GM19372 (cell line): ENCODE measurements around the gene MTHFD2L.
"Not testable (repeated sequence)": the region's sequence is repeated elsewhere in the genome, so short reads cannot be mapped to it uniquely, and the experiment has no call there.

Experiments used
- ATAC-seq: cut with Tn5 transposase; IDR thresholded peaks from one replicate; pipeline ENCODE4 v1.9.1; 2021; ENCODE audit warnings: mild to moderate bottlenecking, low read depth, moderate library complexity; ENCODE audit not compliant: unreplicated experiment

The MTHFD2L gene

GRCh38 chr4:74132188-74132587 is 25.7 kb upstream of the MTHFD2L start:
- ATAC-seq, result not testable (repeated sequence)

DNA sequence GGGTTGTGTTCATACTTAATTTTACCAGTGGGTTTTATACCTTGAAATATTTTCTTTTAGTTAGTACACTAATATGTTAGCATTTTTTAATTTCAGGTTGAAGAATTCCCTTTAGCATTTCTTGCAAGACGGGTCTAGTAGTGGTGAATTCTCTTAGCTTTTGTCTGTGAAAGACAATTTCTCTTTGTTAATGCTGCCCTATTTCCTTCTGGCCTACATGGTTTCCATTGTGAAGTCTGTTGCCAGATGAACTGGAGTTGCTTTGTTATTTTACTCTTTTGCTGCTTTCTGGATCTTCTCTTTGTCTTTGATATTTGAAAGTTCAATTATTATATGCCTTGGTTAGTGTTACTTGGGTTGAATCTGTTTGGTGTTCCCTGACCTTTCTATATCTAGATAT is 25.0 kb upstream of the MTHFD2L start:
- ATAC-seq, result no peak

- ATAC-seq, result peak; percentile 91
Observed at GRCh38 chr4:74133786-74134499, 24.0 kb upstream of the MTHFD2L start.

GRCh38 chr4:74134500-74134852 is 23.4 kb upstream of the MTHFD2L start:
- no peak for ATAC-seq

GRCh38 chr4:74146581-74147129 is 11.3 kb upstream of the MTHFD2L start:
- ATAC-seq, result no peak

DNA sequence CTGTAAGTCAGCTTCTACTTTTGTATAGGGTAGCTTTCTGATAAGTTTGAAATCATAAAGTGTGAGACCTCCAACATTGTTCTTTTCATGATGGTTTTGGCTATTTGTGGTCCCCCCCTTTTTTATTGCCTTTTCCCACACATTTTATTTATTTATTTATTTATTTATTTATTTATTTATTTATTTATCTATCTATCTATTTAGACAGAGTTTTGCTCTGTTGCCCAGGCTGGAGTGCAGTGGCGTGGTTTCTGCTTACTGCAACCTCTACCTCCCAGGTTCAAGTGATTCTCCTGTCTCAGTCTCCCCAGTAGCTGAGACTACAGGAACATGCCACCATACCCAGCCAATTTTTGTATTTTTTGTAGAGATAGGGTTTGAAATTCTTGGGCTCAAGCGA is 9.7 kb upstream of the MTHFD2L start:
- ATAC-seq, result no peak

GRCh38 chr4:74152836-74153235 is 5.1 kb upstream of the MTHFD2L start:
- no peak for ATAC-seq

GRCh38 chr4:74156521-74156920 is 1.4 kb upstream of the MTHFD2L start:
- no peak for ATAC-seq

DNA sequence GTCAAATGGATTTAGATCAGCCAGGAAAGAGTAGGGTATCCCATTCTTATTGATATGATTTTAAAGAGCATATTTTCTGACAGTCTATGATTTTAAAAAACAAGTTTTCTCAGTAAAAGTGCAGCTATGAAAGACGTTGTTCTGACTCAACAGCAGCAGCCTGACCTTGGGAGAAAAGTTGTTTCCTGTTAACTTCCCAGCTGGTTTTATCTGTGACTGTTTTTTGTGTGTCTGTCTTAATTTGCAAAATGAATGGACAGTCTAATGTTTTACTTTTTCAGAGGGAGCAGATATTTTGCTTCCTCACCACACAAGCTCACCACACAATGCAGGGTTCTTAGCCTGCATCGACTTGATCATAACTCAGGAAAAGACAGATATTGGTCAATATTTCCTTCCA is 764 bp upstream of the MTHFD2L start:
- no peak for ATAC-seq

DNA sequence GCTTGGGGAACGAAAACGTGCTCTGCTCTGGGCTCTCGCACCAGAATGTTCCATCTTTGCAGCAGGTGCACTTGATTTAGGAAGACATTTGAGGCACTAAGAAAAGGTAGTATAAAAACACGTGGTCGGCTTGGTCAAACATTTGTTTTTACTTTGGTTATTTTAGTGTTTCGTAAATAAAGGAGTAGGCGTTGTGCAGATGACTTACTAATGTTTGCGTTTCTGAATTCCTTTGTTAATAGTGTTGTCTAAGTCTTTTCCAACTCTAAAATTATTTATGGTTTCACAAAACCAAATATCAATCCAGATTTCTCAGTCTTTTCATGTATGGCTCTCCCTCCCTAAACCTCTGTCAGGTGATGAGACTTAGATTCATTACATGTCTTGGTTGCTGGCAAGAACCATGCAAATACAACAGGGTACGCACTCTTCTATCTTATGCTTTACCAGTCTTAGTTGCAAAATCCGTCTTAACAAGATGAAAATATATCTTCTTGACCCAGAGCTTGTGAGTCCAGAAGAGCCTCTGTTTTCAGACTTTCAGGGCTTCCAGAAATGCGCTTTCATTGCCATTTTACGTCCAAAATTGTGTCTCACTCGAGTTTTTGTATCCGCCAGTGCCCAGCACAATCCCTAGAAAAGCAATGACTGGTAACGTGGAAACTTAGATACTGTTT is 686 bp downstream of the MTHFD2L start:
- ATAC-seq, result no peak

GRCh38 chr4:74159143-74159709 is 1.3 kb downstream of the MTHFD2L start:
- ATAC-seq, result no peak

DNA sequence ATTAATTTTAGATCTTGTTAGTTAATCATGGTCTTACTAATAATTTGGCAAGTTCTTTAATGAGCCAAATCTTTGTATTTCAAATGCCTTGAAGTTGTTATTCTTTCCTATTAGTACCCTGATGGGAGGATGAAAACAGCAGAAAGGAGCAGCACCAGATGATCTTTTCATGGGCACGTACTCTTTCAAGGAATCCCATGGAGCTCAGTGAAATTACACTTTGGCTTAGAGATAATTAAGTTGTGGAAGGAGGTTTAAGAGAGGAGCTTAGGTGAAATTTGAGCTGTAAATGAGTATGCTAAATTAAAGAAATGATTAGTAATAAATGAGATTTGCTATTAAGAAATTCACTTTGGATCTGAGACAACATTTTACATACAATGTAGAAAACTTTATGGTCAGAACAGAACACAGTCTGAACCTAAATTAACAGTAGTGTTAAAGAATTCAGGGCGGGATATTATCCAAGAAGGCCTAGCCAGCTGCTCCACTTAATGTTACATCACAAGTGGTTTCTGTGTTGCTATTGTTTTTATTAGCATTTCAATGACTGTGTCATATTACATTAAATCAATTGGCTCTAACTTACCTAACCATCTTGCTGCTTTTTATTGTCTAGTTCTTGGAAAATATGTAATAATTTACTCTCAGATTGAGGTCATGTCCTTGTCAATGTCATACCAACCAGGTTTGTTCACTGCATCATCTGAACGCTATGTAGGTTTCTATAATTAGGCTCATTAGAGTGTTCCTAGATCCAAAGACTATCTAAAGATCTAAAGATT is 3.9 kb downstream of the MTHFD2L start:
- ATAC-seq, result no peak

- no peak for ATAC-seq
Observed at GRCh38 chr4:74166135-74166534, 8.2 kb downstream of the MTHFD2L start.

DNA sequence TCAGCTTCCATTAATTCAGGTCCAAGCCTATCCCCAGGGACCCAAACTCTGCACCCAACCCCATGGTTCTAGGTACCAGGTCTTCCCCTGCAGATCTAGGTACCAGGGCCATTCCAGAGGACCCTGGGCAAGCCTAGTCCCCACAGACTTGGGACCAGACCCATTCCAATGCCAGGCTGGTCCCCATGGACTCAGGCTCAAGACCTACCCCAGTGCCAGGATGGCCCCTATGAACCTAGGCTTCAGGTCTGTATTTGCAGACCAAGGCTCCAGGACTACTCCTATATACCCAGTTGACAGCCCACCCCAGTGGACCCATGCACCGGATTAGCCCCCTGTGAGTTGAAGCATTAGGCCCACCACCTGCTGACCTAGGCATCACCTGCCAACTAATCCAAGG is 8.9 kb downstream of the MTHFD2L start:
- no peak for ATAC-seq

DNA sequence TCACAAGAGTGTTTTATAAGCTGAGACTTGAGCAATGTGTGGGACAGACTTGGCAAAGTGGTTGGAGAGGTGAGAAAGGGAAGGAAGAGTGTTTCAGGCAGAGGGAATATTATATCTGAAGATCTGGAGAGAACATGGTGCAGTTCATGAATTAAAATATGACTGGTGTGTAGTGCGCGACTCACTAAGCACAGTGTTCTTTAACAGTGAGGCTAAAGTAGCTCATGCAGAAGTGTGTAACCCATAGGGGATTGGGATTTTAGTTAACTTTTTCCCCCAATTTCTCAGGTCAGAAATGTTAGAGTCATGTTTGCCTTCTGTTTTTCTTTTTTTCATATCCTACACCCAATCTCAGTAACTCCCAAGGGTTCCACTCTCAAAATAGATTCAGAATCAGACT is 9.7 kb downstream of the MTHFD2L start:
- ATAC-seq, result no peak

GRCh38 chr4:74168841-74169240 is 10.9 kb downstream of the MTHFD2L start:
- ATAC-seq, result no peak

DNA sequence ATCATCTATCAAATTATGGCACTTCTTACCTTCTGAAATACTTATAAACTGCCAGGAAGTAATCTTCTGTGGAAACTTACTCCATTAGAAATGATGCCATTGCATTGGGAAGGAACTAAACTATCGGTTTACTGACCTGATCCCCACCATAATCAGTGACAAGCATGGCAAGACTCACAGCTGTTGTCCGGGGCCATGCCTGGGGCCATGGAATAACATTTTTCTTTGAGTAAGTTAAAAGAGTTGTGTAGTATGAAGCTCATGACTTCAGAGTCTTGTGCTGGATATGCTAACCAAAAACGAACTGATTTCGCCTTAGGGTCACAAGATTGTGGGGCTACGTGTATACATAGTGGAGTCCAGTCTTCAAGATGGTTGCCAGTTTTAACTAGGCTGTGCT is 15.4 kb downstream of the MTHFD2L start:
- no peak for ATAC-seq

- no peak for ATAC-seq
Observed at GRCh38 chr4:74174421-74174820, 16.5 kb downstream of the MTHFD2L start.

DNA sequence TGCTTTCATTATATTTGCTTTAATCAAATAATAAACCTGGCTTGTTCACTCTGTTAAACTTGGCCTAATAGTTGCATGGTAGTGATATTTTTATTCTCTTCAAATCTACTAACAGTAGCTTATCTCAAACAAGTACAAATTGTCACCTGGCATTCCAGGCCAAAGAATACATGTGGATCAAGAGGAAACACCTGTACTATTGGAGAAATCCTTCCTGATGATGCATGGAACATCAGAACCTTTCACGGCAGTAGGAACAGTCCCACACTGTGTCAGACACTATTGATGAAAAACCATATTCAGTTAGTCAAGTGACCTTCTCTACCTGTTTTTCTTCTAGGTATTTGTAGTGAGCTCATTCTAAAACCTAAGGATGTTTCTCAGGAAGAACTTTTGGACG is 17.0 kb downstream of the MTHFD2L start:
- ATAC-seq, result no peak

GRCh38 chr4:74175379-74175778 is 17.5 kb downstream of the MTHFD2L start:
- ATAC-seq, result no peak

GRCh38 chr4:74178798-74179197 is 20.9 kb downstream of the MTHFD2L start:
- no peak for ATAC-seq
